Spleen (tissue), 11 donors: ENCODE data around the gene ABCA12. TPM values are rescaled to one million over a fixed set of nuclear protein-coding genes. Genes with fewer than 3 reads are reported as not detected.

Source experiments
- DNase-seq: peaks from one replicate; pipeline ENCODE4 v3.0.0-alpha.2; 2020
- H3K27ac ChIP-seq, 8 donors: fragments of 200-600 bp; sonication (generic) in 7 of 8; 1 replicate in 4 of 8; 2 replicates in 4 of 8; pipeline versions ENCODE4 v1.5.0 to v1.8.0; 2016 to 2021; ENCODE audit warnings: inconsistent platforms in 4 of 8, mild to moderate bottlenecking in 4 of 8, moderate library complexity in 1 of 8
- H3K27me3 ChIP-seq, 7 donors: fragments of 200-600 bp; sonication (generic) in 6 of 7; replicated peaks in 1 of 7; 1 replicate in 4 of 7; 2 replicates in 3 of 7; pipeline versions ENCODE4 v1.5.0 to v1.8.0; 2016 to 2021; ENCODE audit warnings: inconsistent platforms in 3 of 7, mild to moderate bottlenecking in 1 of 7
- H3K36me3 ChIP-seq, 6 donors: fragments of 200-600 bp; sonication (generic) in 5 of 6; 1 replicate in 4 of 6; 2 replicates in 2 of 6; pipeline versions ENCODE4 v1.5.0 to v1.8.0; 2016 to 2021; ENCODE audit warnings: inconsistent platforms in 2 of 6
- H3K4me1 ChIP-seq, 6 donors: fragments of 200-600 bp; sonication (generic) in 5 of 6; 1 replicate in 3 of 6; 2 replicates in 3 of 6; pipeline versions ENCODE4 v1.5.0 to v1.8.0; 2016 to 2021; ENCODE audit warnings: inconsistent platforms in 3 of 6
- H3K4me3 ChIP-seq, 8 donors: fragments of 200-600 bp; sonication (generic) in 7 of 8; 1 replicate in 4 of 8; 2 replicates in 4 of 8; pipeline versions ENCODE4 v1.5.0 to v1.8.0; 2016 to 2021; ENCODE audit warnings: inconsistent platforms in 4 of 8, mild to moderate bottlenecking in 4 of 8, moderate library complexity in 2 of 8
- H3K9me3 ChIP-seq, 8 donors: fragments of 200-600 bp; sonication (generic) in 7 of 8; 1 replicate in 4 of 8; 2 replicates in 4 of 8; pipeline versions ENCODE4 v1.5.0 to v1.8.0; 2016 to 2021; ENCODE audit warnings: inconsistent platforms in 4 of 8
- POLR2A ChIP-seq, 3 donors: fragments of 450-650 bp; IDR thresholded peaks; one replicate each; pipeline ENCODE4 v1.5.1; 2017; ENCODE audit warnings: antibody characterized with exemption in 3 of 3, mild to moderate bottlenecking in 1 of 3
- POLR2AphosphoS5 ChIP-seq, 3 donors: sonication (generic); formaldehyde crosslinking; IDR thresholded peaks; one replicate each; pipeline ENCODE4 v1.5.1; 2017; ENCODE audit warnings: antibody characterized with exemption in 3 of 3
- WGBS, 5 donors: extraction: QIAGEN DNeasy Blood & Tissue Kit in 3 of 5; methylation state at CpG; one replicate each; pipeline versions ENCODE4 v1.1.5 to v1.1.7; 2013 to 2018; 5-methylcytosine and 5-hydroxymethylcytosine counted together
- intact Hi-C: fragments of 100-400 bp; cut with DNase I; formaldehyde crosslinking; loops from one replicate; pipeline ENCODE4 v1.15.0; 2023; ENCODE audit warnings: low total_unique reads
- polyA plus RNA-seq, 3 donors: library from polyadenylated mRNA; stranded (reverse); fragments of 200-250 nt; gene quantifications; one replicate each; pipeline ENCODE4 v1.2.1, GENCODE V29; 2013
- total RNA-seq, 7 donors: library from RNA; depleted of rRNA in 3 of 7; stranded (reverse); fragments of >200 nt in 3 of 7; fragmentation: NEBNext Ultra II Directional in 4 of 7; extraction: Animal tissue kit (Norgen Biotek cat#: 25700) in 4 of 7; gene quantifications; one replicate each; pipeline versions ENCODE4 v1.1.0 to v1.2.1, GENCODE V29; 2016 to 2021
- TF ChIP-seq, protein P1 (sequence below), 11 experiments: fragments of 200-600 bp in 7 of 11; fragments of 450-650 bp in 4 of 11; sonication (generic) in 4 of 11; IDR thresholded peaks in 8 of 11; conservative IDR thresholded peaks in 3 of 11; 1 replicate in 7 of 11; 2 replicates in 4 of 11; pipeline versions ENCODE4 v1.4.0 to v1.8.0; 2016 to 2021; ENCODE audit warnings: antibody characterized with exemption in 11 of 11, inconsistent platforms in 4 of 11, mild to moderate bottlenecking in 1 of 11
- donor health status: healthy with polysubstance abuse.
- donor health status: DM: no; HTN: no; CAD: no; lungs with moderate emphysema.
- donor health status: DM: no; HTN: no; CAD: no.
- donor health status: Bipolar disorder and iron deficiency.
- donor health status: healthy.
- donor health status: DM: no; HTN: no; CAD: no.
- donor health status: DM: yes; HTN: yes; CAD: no.

Gene ABCA12
- total and polyA plus RNA-seq, 10 donors: not detected

DNA sequence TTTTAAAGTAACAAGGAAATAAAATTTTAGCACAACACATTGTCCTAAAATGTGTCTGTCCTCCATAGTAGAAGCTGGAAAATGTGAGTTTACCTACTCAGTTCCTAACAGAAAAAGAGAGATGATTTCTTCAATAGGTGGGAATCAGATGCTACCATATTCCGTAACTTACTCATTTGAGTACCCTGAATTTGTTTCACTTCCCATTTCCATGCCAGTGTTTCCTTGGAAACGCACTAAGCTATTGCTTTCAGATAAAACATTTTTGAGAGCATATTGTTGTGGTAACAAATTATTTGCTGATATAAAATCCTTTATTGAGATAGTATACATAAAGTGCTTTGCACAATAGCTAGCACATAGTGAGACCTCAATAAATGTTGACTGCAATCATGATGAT is 191.5 kb downstream of the ABCA12 start:
- no peak overlapping the region for H3K27ac ChIP-seq
- no peak for TF ChIP-seq POLR2AphosphoS5 (IDR thresholded peaks at IDR 0.05)
- TF ChIP-seq, protein P1, sequence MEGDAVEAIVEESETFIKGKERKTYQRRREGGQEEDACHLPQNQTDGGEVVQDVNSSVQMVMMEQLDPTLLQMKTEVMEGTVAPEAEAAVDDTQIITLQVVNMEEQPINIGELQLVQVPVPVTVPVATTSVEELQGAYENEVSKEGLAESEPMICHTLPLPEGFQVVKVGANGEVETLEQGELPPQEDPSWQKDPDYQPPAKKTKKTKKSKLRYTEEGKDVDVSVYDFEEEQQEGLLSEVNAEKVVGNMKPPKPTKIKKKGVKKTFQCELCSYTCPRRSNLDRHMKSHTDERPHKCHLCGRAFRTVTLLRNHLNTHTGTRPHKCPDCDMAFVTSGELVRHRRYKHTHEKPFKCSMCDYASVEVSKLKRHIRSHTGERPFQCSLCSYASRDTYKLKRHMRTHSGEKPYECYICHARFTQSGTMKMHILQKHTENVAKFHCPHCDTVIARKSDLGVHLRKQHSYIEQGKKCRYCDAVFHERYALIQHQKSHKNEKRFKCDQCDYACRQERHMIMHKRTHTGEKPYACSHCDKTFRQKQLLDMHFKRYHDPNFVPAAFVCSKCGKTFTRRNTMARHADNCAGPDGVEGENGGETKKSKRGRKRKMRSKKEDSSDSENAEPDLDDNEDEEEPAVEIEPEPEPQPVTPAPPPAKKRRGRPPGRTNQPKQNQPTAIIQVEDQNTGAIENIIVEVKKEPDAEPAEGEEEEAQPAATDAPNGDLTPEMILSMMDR (IDR thresholded peaks at IDR 0.05 in 8 of 11, conservative IDR thresholded peaks at IDR 0.05 in 3 of 11): no peak
- TF ChIP-seq POLR2A (IDR thresholded peaks at IDR 0.05): no peak
- no peaks in the 10 kb centered on the region for H3K4me1 ChIP-seq
- H3K4me3 ChIP-seq: no peak overlapping the region
- H3K36me3 ChIP-seq: no peaks in the 10 kb centered on the region
- no peaks in the 10 kb centered on the region for H3K9me3 ChIP-seq
- intact Hi-C loops: no loop called here
- 65 to 86% (median 76%) methylated on average over 2 of the region's 2 CpGs for WGBS, 5 donors
- H3K27me3 ChIP-seq: no peaks in the 10 kb centered on the region
- no peak for DNase-seq

DNA sequence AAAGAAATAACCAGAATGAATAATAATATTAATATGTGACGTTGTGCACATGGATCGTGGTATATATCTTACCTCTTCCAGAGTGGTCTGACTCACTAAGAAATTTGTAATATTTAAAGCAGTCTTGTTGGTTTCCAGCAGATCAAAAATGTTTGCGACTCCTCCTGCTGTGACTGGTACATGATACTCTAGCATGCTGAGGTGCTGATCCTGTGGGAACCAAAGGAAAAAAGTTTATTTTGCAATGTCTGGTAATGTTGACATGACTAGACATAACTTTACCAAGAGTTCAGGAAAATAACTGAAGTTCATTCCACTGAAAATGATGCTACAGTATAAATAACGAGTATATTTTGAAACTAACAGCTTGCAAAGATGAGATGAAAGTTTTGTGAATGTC is 204.4 kb downstream of the ABCA12 start:
- H3K36me3 ChIP-seq: no peaks in the 10 kb centered on the region
- TF ChIP-seq POLR2A (IDR thresholded peaks at IDR 0.05) (no peak), POLR2AphosphoS5 (IDR thresholded peaks at IDR 0.05) (no peak)
- TF ChIP-seq, protein P1 (IDR thresholded peaks at IDR 0.05 in 8 of 11, conservative IDR thresholded peaks at IDR 0.05 in 3 of 11): no peak
- no peaks in the 10 kb centered on the region for H3K4me1 ChIP-seq
- no peaks in the 10 kb centered on the region for H3K27me3 ChIP-seq
- no peak for DNase-seq
- intact Hi-C loops: no loop called here
- WGBS, 5 donors: 84 to 96% (median 87%) methylated on average over 4 of the region's 4 CpGs
- H3K4me3 ChIP-seq: no peak overlapping the region
- no peak overlapping the region for H3K27ac ChIP-seq
- H3K9me3 ChIP-seq: no peaks in the 10 kb centered on the region

DNA sequence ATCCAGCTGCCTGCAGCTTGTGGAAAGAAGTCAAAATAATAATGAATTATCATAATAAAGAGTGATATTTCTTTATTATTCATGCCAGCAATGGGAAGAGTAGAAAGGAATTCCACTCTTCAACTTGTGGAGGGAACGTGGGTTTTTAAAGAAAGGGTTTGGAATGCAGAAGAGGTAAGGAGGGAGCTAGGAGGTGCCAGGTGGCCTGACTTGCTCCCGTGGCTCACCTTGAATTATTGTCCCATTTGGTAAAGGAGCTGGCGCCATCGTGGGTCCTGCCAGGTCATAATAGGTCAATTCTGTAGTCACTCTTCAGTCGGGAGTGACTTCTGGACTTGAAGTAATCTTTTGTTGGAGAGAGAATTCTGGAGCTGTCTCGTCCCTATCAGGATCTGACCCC is 233.8 kb downstream of the ABCA12 start:
- H3K9me3 ChIP-seq: no peaks in the 10 kb centered on the region
- no peak for DNase-seq
- no peaks in the 10 kb centered on the region for H3K4me1 ChIP-seq
- no peaks in the 10 kb centered on the region for H3K27me3 ChIP-seq
- no peaks in the 10 kb centered on the region for H3K36me3 ChIP-seq
- TF ChIP-seq, protein P1 (IDR thresholded peaks at IDR 0.05 in 8 of 11, conservative IDR thresholded peaks at IDR 0.05 in 3 of 11): no peak
- TF ChIP-seq POLR2A (IDR thresholded peaks at IDR 0.05) (no peak), POLR2AphosphoS5 (IDR thresholded peaks at IDR 0.05) (no peak)
- intact Hi-C loops: no loop called here
- no peak overlapping the region for H3K27ac ChIP-seq
- H3K4me3 ChIP-seq: no peak overlapping the region
- WGBS, 5 donors: 56 to 73% (median 62%) methylated on average over 6 of the region's 6 CpGs

DNA sequence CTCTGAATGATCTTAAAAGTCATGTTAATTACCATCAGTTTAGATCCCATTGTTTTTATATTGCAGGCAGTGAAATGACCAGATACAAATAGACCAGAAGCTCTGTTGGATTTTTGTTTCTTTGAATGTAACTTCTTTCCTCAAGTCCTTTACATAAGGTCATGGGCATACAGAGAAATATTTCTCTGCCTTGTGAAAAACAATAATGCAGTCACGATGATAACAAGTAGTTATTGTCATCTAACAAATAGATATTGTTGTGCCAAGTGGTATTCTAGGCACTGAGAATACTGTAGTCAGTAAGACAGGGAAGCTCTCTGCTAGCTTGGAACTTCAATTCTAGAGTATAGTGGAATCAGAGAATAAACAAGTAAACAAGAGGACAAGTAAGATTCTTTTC is 234.2 kb downstream of the ABCA12 start:
- TF ChIP-seq, protein P1 (IDR thresholded peaks at IDR 0.05 in 8 of 11, conservative IDR thresholded peaks at IDR 0.05 in 3 of 11): no peak
- TF ChIP-seq POLR2AphosphoS5 (IDR thresholded peaks at IDR 0.05): no peak
- no peak for TF ChIP-seq POLR2A (IDR thresholded peaks at IDR 0.05)
- Histone ChIP-seq H3K4me1 (no peaks in the 10 kb centered on the region), H3K4me3 (no peak overlapping the region), H3K27ac (no peak overlapping the region), H3K27me3 (no peaks in the 10 kb centered on the region), H3K36me3 (no peaks in the 10 kb centered on the region), H3K9me3 (no peaks in the 10 kb centered on the region)
- DNase-seq: no peak
- WGBS, 5 donors: 57 to 81% (median 67%) methylated on average over 1 of the region's 1 CpG
- intact Hi-C loops: no loop called here
